H9 (cell line): ENCODE measurements around the gene WIZ. TPM values are rescaled to one million over a fixed set of nuclear protein-coding genes. Genes with fewer than 3 reads are reported as not detected.

Experiments used
- DNase-seq: peaks from one replicate; pipeline ENCODE4 v3.0.0-alpha.2; 2017
- H2AFZ ChIP-seq: one replicate; pipeline ENCODE4 v1.6.1; 2013; ENCODE audit warnings: mild to moderate bottlenecking, low read length, control low read depth, moderate library complexity
- H2AK5ac ChIP-seq: 2 replicates; pipeline ENCODE4 v1.6.1; 2013; ENCODE audit warnings: low read length, control low read depth, mixed read lengths; ENCODE audit not compliant: insufficient read length
- H2BK120ac ChIP-seq: one replicate; pipeline ENCODE4 v1.6.1; 2013; ENCODE audit warnings: low read depth, mild to moderate bottlenecking, low read length, control low read depth, inconsistent platforms; ENCODE audit not compliant: poor library complexity, severe bottlenecking
- H2BK12ac ChIP-seq: 2 replicates; pipeline ENCODE4 v1.6.1; 2013; ENCODE audit warnings: low read length, control low read depth, mixed read lengths, low read depth; ENCODE audit not compliant: insufficient read length
- H2BK15ac ChIP-seq: 2 replicates; pipeline ENCODE4 v1.6.1; 2013; ENCODE audit warnings: low read depth, low read length, control low read depth
- H2BK20ac ChIP-seq: one replicate; pipeline ENCODE4 v1.6.1; 2013; ENCODE audit warnings: low read depth, mild to moderate bottlenecking, low read length, control low read depth, inconsistent platforms; ENCODE audit not compliant: poor library complexity, severe bottlenecking
- H2BK5ac ChIP-seq: 2 replicates; pipeline ENCODE4 v1.6.1; 2013; ENCODE audit warnings: low read length, control low read depth, mixed read lengths; ENCODE audit not compliant: insufficient read length
- H3K14ac ChIP-seq: 2 replicates; pipeline ENCODE4 v1.6.1; 2013; ENCODE audit warnings: low read length, control low read depth; ENCODE audit not compliant: insufficient read depth
- H3K18ac ChIP-seq: 2 replicates; pipeline ENCODE4 v1.6.1; 2013; ENCODE audit warnings: low read depth, mild to moderate bottlenecking, mixed read lengths, low read length, control low read depth; ENCODE audit not compliant: insufficient read length
- H3K23ac ChIP-seq: 2 replicates; pipeline ENCODE4 v1.6.1; 2013; ENCODE audit warnings: low read length, control low read depth, mixed read lengths, low read depth; ENCODE audit not compliant: insufficient read length
- H3K23me2 ChIP-seq: 2 replicates; pipeline ENCODE4 v1.6.1; 2013; ENCODE audit warnings: low read depth, mild to moderate bottlenecking, mixed read lengths, low read length, control low read depth; ENCODE audit not compliant: insufficient read length, poor library complexity, severe bottlenecking
- H3K27ac ChIP-seq: 2 replicates; pipeline ENCODE4 v1.5.1; 2013; ENCODE audit warnings: low read length, control low read depth, mixed read lengths, low read depth; ENCODE audit not compliant: insufficient read length
- H3K27me3 ChIP-seq: 2 replicates; pipeline ENCODE4 v1.6.1; 2013; ENCODE audit warnings: low read length, control low read depth, inconsistent platforms; ENCODE audit not compliant: insufficient read depth
- H3K4ac ChIP-seq: 2 replicates; pipeline ENCODE4 v1.6.1; 2013; ENCODE audit warnings: low read depth, mild to moderate bottlenecking, control low read depth, inconsistent platforms, low read length, moderate library complexity
- H3K4me1 ChIP-seq: 2 replicates; pipeline ENCODE4 v1.6.1; 2013; ENCODE audit warnings: low read length, control low read depth, inconsistent platforms; ENCODE audit not compliant: insufficient read depth
- H3K4me2 ChIP-seq: 2 replicates; pipeline ENCODE4 v1.6.1; 2013; ENCODE audit warnings: low read length, control low read depth, mixed read lengths; ENCODE audit not compliant: insufficient read length, insufficient read depth
- H3K56ac ChIP-seq: 2 replicates; pipeline ENCODE4 v1.6.1; 2013; ENCODE audit warnings: low read depth, mild to moderate bottlenecking, mixed read lengths, low read length, control low read depth; ENCODE audit not compliant: insufficient read length
- H3K79me1 ChIP-seq: 2 replicates; pipeline ENCODE4 v1.6.1; 2013; ENCODE audit warnings: low read depth, mild to moderate bottlenecking, moderate library complexity, low read length, control low read depth, inconsistent platforms; ENCODE audit not compliant: insufficient read depth, poor library complexity, severe bottlenecking
- H3K79me2 ChIP-seq: 2 replicates; pipeline ENCODE4 v1.6.1; 2013; ENCODE audit warnings: low read length, control low read depth, inconsistent platforms; ENCODE audit not compliant: insufficient read depth
- H3K9ac ChIP-seq: 2 replicates; pipeline ENCODE4 v1.6.1; 2013; ENCODE audit warnings: low read length, control low read depth, mixed read lengths; ENCODE audit not compliant: insufficient read length; ENCODE audit errors: extremely low read depth
- H3K9me3 ChIP-seq: one replicate; pipeline ENCODE4 v1.6.1; 2013; ENCODE audit warnings: low read depth, low read length, inconsistent platforms; ENCODE audit not compliant: control insufficient read depth
- H3T11ph ChIP-seq: one replicate; pipeline ENCODE4 v1.6.1; 2013; ENCODE audit warnings: mild to moderate bottlenecking, low read length, control low read depth, inconsistent platforms
- H4K20me1 ChIP-seq: one replicate; pipeline ENCODE4 v1.6.1; 2013; ENCODE audit not compliant: control insufficient read depth, insufficient read length, insufficient read depth
- H4K5ac ChIP-seq: 2 replicates; pipeline ENCODE4 v1.6.1; 2013; ENCODE audit warnings: low read depth, mild to moderate bottlenecking, mixed read lengths, low read length, control low read depth; ENCODE audit not compliant: insufficient read length
- H4K8ac ChIP-seq: replicated peaks from 2 replicates; pipeline ENCODE4 v1.6.1; 2013; ENCODE audit warnings: low read length, control low read depth, mixed read lengths, low read depth; ENCODE audit not compliant: insufficient read length
- H4K91ac ChIP-seq: 2 replicates; pipeline ENCODE4 v1.6.1; 2013; ENCODE audit warnings: low read depth, mild to moderate bottlenecking, moderate library complexity, mixed read lengths, low read length, control low read depth; ENCODE audit not compliant: insufficient read length
- H3K27ac Mint-ChIP-seq, 3 experiments: 2 replicates in 2 of 3; 3 replicates in 1 of 3; pipeline ENCODE4 v1.8.0; 2020 to 2021; ENCODE audit warnings: mixed read lengths in 3 of 3, mild to moderate bottlenecking in 1 of 3, moderate library complexity in 1 of 3
- H3K27me3 Mint-ChIP-seq: 2 replicates; pipeline ENCODE4 v1.8.0; 2021; ENCODE audit warnings: low read depth, mild to moderate bottlenecking, moderate library complexity, mixed read lengths
- H3K36me3 Mint-ChIP-seq, 3 experiments: 2 replicates in 2 of 3; 3 replicates in 1 of 3; pipeline ENCODE4 v1.8.0; 2020 to 2021; ENCODE audit warnings: low read depth in 3 of 3, mixed read lengths in 3 of 3; ENCODE audit not compliant: insufficient read depth in 1 of 3
- H3K4me1 Mint-ChIP-seq, 2 experiments: 2 replicates each; pipeline ENCODE4 v1.8.0; 2020; ENCODE audit warnings: mixed read lengths in 2 of 2
- H3K4me3 Mint-ChIP-seq, 2 experiments: 2 replicates in 1 of 2; 3 replicates in 1 of 2; pipeline ENCODE4 v1.8.0; 2020 to 2021; ENCODE audit warnings: mild to moderate bottlenecking in 2 of 2, mixed read lengths in 2 of 2, moderate library complexity in 1 of 2
- H3K9me3 Mint-ChIP-seq, 2 experiments: 2 replicates in 1 of 2; 3 replicates in 1 of 2; pipeline ENCODE4 v1.8.0; 2020; ENCODE audit warnings: mild to moderate bottlenecking in 2 of 2, mixed read lengths in 2 of 2, moderate library complexity in 1 of 2
- CTCF ChIP-seq: fragments of 200-600 bp; sonication (generic); conservative IDR thresholded peaks from 3 replicates; pipeline ENCODE4 v1.8.0; 2021; ENCODE audit warnings: antibody characterized with exemption, mild to moderate bottlenecking
- WGBS: extraction: QIAGEN DNeasy Blood & Tissue Kit; methylation state at CpG from one replicate; pipeline ENCODE4 v1.1.7; 2013; ENCODE audit warnings: missing lambda C conversion rate, low lambda C conversion rate, mixed read lengths; ENCODE audit not compliant: insufficient read length; ENCODE audit errors: extremely low coverage; 5-methylcytosine and 5-hydroxymethylcytosine counted together
- total RNA-seq: library from RNA; stranded (reverse); gene quantifications from 2 replicates; pipeline ENCODE4 v1.2.1, GENCODE V29; 2021

The WIZ gene
- total RNA-seq, 1 experiment from 2014 or later: 33.3 TPM

GRCh38 chr19:15495151-15495550, 45.4 kb upstream of the WIZ start:
- Histone ChIP-seq H3K23ac (no peak overlapping the region), H2BK5ac (no peak overlapping the region), H3K14ac (no peak overlapping the region), H3K23me2 (no peaks in the 10 kb centered on the region), H3K27me3 (no peaks in the 10 kb centered on the region), H4K8ac (no peak overlapping the region), H4K5ac (no peak overlapping the region), H3K9me3 (peaks cover 25% of the 10 kb centered on the region), H2BK15ac (no peak overlapping the region), H3K4me2 (no peak overlapping the region), H3K4me1 (no peaks in the 10 kb centered on the region), H3K79me2 (no peaks in the 10 kb centered on the region), H3K79me1 (no peaks in the 10 kb centered on the region), H3T11ph (no peak overlapping the region), H2AK5ac (no peak overlapping the region), H2AFZ (no peak overlapping the region), H3K56ac (no peak overlapping the region), H2BK12ac (no peak overlapping the region), H3K9ac (no peak overlapping the region), H4K91ac (no peak overlapping the region), H3K27ac (no peak overlapping the region), H2BK120ac (no peak overlapping the region), H4K20me1 (no peaks in the 10 kb centered on the region), H2BK20ac (no peak overlapping the region), H3K4ac (no peak overlapping the region), H3K18ac (no peak overlapping the region)
- WGBS: no CpG with 5 or more reads among the region's 1 CpG
- H3K4me1 Mint-ChIP-seq: no peaks in the 10 kb centered on the region
- peaks cover 0 to 25% (median 0%) of the 10 kb centered on the region in 3 experiments; a peak in 3 of 7 replicates for H3K36me3 Mint-ChIP-seq
- no peak overlapping the region for H3K27ac Mint-ChIP-seq
- no peak overlapping the region for H3K4me3 Mint-ChIP-seq
- TF ChIP-seq CTCF: no peak
- H3K9me3 Mint-ChIP-seq: peaks cover 38 to 65% of the 10 kb centered on the region in 2 experiments
- H3K27me3 Mint-ChIP-seq: peaks cover 5% of the 10 kb centered on the region
- no peak for DNase-seq
